GM10847 (cell line): ENCODE results near the gene CLEC12A.

Source experiments
- POLR2A ChIP-seq: IDR thresholded peaks from 2 replicates; pipeline ENCODE4 v1.6.1; 2011; ENCODE audit not compliant: insufficient read length; ENCODE audit errors: extremely low read depth

The CLEC12A gene

DNA sequence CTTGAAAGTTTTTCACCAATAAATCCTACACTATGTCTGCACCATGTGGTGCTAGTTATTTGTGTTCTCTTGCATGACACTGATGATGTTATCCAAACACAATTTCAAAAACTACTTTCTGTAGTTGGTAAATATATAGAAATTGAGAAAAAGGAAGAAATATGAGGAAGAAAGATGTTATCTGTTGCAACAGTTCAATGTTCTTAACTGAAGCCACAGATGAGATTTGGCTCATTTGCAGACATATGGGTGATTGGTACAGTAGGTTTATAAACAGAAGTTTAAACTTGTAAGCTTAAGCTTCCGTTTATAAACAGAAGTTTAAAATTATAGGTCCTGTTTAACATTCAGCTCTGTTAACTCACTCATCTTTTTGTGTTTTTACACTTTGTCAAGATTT is at the start of gene CLEC12A:
Gene CLEC12A, plus strand, starts transcription at position 229 of the 400 bp plus-strand sequence. CDS start 188 bp downstream, outside the sequence.
- TF ChIP-seq POLR2A: no peak

GRCh38 chr12:9922429-9922828 is 48.8 kb upstream of the CLEC12A start:
- TF ChIP-seq POLR2A: no peak

- TF ChIP-seq POLR2A: no peak
These were observed 45.4 kb upstream of the CLEC12A start for GRCh38 chr12:9925705-9926393.

DNA sequence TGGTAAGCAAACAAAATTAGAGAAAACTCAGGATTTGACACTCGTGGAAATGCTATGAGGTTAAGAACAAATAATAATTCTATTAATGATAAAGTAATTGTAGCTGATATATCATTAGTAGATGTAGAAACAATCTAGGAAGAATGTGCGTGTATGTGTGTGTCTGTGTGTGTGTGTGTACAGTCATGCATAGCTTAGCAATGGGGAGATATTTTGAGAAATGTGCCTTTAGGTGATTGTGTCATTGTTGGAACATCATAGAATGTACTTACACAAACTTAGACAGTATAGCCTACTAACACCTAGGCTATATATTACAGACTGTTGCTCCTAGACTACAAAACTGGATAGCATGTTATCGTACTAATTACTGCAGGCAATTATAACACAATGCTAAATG is 44.3 kb upstream of the CLEC12A start:
- no peak for TF ChIP-seq POLR2A

GRCh38 chr12:9928607-9929006 is 42.6 kb upstream of the CLEC12A start:
- TF ChIP-seq POLR2A: no peak

DNA sequence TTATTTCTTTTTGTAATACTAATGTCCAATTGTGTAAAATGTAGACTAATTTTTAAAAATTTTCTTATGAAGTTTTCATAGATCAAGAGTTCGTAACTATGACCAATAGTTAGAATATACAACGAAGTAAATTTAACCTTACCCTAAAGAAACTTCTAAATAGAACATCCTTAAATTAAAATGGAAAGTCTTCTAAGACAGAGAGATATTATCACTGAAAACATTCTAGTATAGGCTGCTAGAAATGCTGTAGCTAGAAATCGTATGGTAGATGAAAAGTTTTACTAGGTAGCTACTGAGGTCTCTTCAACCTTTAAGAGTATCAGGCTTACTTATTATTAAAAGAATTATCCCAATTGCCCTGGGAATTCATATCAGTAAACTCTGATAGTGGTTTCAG is 40.0 kb upstream of the CLEC12A start:
- TF ChIP-seq POLR2A: no peak

DNA sequence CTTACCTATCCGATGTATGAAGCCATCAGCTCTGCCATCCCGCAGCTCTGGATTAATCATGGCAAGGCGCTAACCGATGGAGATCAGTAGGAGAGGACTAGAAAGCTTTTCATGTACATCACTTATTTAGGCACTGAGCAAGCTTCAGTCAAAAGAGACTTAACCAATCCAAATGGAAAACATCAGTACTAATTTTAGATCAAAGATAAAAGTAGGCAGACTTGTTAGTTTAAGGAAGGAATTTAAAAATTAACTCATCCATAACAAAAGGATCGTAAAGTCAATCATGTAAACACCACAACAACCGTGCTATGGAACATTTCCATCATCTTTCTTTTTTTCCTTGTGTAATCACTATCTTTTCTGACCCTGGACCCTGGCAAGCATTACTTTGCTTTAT is 38.9 kb upstream of the CLEC12A start, which contains the start of gene CLEC2A:
Gene CLEC2A, minus strand, starts transcription at position 101 of the 400 bp plus-strand sequence. Its CDS starts 41 bp downstream, at position 60.
- TF ChIP-seq POLR2A: no peak

DNA sequence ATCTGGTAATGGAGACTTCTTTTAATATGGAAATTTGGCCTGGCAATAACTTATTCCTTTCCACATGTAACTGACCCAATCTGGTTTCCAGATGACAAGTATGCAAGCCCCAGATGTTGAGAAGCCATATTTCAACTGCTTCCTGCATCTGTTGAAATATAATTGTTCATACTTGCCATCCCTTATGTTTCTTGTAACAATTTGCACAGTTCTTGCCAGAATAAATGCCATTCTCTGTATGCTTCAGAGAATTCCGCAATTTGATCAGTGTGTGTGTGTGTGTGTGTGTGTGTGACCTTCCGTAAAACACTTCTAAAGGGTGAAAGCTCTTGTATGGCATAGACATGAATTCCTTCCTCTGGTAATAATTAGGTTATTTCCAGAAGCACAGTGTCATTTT is 37.3 kb upstream of the CLEC12A start:
- no peak for TF ChIP-seq POLR2A

DNA sequence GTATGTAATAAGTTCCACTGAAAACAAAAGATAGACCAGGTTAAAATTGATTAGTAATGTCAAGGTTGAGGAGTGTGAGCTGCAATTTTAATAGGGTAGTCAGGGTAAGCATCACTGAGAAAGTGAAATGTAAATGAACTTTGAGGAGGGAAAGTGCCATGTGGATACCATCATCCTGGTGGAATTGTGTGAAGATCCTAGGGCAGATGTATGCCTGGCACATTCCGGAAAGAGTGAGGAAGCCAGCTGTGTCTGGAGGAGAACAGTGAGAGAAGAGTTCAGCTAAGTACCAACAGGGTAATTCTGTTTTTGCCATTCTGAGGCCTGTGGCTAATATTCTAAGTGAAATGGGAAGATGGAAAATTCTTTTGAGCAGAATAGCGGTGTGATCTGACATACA is 36.2 kb upstream of the CLEC12A start:
- no peak for TF ChIP-seq POLR2A

GRCh38 chr12:9936591-9936990 is 34.6 kb upstream of the CLEC12A start:
- TF ChIP-seq POLR2A: no peak

- no peak for TF ChIP-seq POLR2A
These were observed 30.8 kb upstream of the CLEC12A start for GRCh38 chr12:9940375-9940774.

GRCh38 chr12:9941838-9942237 is 29.4 kb upstream of the CLEC12A start:
- no peak for TF ChIP-seq POLR2A

DNA sequence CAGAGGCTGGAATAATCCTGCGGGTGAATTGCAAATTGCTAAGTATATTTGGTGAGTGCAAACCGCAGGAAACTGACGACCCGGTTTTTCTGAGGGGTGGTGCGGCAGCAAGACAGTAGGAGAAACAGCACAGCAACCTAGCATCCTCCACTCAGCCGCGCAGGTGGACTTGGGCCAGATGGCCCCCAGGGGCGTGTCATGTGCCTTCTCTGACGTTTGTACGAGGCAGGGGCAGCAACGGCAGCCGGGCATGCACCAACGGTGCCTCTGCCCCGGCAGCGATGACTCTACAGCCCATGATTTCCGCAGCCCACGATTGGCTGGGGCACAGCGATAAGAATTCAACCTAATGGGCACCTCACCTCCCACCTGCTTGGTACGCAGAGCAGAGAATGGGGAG is 28.0 kb upstream of the CLEC12A start:
- no peak for TF ChIP-seq POLR2A

- no peak for TF ChIP-seq POLR2A
These were observed 26.8 kb upstream of the CLEC12A start for GRCh38 chr12:9944391-9944790.

DNA sequence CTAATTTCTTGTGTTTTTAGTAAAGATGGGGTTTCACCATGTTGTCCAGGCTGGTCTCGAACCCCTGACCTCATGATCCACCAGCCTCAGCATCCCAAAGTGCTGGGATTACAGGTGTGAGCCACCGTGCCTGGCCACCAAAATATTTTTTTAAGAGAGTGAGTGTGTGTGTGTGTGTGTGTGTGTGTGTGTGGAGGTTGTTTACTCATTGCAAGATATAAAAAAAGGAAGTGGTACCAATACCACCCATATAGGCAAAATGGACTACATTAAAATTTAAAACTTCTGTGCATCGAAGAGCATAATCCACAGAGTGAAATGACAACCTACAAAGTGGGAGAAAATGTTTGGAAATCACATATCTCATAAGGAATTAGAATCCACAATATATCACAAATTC is 23.5 kb upstream of the CLEC12A start:
- TF ChIP-seq POLR2A: no peak

DNA sequence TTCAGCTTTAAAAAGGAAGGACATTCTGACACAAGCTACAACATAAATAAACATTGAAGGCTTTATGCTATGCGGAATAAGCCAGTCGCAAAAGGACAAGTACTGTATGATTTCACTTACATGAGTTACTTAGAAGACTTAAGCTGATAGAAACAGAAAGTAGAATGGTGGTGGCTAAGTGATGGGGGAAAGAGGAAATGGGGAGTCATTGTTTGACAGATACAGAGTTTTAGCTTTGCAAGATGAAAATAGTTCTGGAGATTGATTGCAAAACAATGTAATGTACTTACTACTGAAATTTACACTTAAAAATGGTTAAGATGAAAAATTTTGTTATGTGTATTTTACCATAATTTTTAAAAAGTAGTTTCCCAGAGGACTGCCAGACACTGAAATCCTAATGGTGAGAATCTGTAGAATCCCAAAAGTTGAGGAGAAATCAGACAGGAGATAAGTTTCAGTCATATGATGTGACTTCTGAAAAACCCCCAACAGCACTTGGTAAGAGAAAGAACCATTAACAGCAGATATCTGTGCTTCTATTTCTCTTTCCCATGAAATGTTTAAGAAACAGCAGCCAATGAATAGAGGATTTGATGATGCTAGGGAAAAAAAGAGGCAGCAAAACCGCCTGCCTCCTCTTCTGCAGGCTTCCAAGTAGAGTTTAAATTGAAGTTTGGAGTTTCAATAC is 22.5 kb upstream of the CLEC12A start:
- TF ChIP-seq POLR2A: no peak
